Adrenal gland (tissue), 5 donors: Measurements from ENCODE around the gene DCAF11.

Experiments used
- POLR2A ChIP-seq, 2 donors: fragments of 450-650 bp; IDR thresholded peaks; one replicate each; pipeline ENCODE4 v1.6.1; 2017; ENCODE audit warnings: antibody characterized with exemption in 2 of 2, mild to moderate bottlenecking in 2 of 2, moderate library complexity in 1 of 2
- TF ChIP-seq, protein P1 (sequence below), 6 experiments: fragments of 450-650 bp in 4 of 6; fragments of 200-600 bp in 2 of 6; sonication (generic) in 1 of 6; IDR thresholded peaks; 1 replicate in 5 of 6; 2 replicates in 1 of 6; pipeline versions ENCODE4 v1.5.1 to v1.8.0; 2016 to 2021; ENCODE audit warnings: antibody characterized with exemption in 6 of 6, mild to moderate bottlenecking in 2 of 6, moderate library complexity in 1 of 6
- donor health status: DM: no; HTN: no; CAD: no.

DNA sequence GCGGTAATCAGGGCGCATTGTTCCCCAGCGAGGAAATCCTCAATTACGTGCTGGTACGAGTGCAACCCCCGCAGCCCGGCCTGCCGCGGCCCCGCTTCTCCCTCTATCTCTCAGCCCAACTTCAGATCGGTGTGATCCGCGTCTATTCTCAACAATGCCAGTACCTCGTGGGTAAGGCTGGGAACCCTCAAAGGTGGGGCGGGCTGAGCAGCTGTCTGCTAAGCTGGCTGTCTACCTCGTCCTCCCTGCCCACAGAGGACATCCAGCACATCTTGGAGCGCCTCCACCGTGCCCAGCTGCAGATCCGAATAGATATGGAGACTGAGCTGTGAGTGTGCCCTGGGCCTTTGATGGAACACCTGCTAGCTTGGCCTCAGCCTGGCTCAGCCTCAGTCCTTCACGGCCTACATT, 58.3 kb downstream of the DCAF11 start:
- TF ChIP-seq POLR2A (IDR thresholded peaks at IDR 0.05) = no peak
- TF ChIP-seq, protein P1, sequence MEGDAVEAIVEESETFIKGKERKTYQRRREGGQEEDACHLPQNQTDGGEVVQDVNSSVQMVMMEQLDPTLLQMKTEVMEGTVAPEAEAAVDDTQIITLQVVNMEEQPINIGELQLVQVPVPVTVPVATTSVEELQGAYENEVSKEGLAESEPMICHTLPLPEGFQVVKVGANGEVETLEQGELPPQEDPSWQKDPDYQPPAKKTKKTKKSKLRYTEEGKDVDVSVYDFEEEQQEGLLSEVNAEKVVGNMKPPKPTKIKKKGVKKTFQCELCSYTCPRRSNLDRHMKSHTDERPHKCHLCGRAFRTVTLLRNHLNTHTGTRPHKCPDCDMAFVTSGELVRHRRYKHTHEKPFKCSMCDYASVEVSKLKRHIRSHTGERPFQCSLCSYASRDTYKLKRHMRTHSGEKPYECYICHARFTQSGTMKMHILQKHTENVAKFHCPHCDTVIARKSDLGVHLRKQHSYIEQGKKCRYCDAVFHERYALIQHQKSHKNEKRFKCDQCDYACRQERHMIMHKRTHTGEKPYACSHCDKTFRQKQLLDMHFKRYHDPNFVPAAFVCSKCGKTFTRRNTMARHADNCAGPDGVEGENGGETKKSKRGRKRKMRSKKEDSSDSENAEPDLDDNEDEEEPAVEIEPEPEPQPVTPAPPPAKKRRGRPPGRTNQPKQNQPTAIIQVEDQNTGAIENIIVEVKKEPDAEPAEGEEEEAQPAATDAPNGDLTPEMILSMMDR (IDR thresholded peaks at IDR 0.05) = no peak
